Amygdala (tissue), 56 donors: ENCODE measurements around the gene CDKN2AIP.

Experiments
- DNase-seq, 56 donors: peaks; one replicate each; lab custom pipeline; 2025; lab: John Stamatoyannopoulos, UW

The CDKN2AIP gene, protein sequence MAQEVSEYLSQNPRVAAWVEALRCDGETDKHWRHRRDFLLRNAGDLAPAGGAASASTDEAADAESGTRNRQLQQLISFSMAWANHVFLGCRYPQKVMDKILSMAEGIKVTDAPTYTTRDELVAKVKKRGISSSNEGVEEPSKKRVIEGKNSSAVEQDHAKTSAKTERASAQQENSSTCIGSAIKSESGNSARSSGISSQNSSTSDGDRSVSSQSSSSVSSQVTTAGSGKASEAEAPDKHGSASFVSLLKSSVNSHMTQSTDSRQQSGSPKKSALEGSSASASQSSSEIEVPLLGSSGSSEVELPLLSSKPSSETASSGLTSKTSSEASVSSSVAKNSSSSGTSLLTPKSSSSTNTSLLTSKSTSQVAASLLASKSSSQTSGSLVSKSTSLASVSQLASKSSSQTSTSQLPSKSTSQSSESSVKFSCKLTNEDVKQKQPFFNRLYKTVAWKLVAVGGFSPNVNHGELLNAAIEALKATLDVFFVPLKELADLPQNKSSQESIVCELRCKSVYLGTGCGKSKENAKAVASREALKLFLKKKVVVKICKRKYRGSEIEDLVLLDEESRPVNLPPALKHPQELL

DNA sequence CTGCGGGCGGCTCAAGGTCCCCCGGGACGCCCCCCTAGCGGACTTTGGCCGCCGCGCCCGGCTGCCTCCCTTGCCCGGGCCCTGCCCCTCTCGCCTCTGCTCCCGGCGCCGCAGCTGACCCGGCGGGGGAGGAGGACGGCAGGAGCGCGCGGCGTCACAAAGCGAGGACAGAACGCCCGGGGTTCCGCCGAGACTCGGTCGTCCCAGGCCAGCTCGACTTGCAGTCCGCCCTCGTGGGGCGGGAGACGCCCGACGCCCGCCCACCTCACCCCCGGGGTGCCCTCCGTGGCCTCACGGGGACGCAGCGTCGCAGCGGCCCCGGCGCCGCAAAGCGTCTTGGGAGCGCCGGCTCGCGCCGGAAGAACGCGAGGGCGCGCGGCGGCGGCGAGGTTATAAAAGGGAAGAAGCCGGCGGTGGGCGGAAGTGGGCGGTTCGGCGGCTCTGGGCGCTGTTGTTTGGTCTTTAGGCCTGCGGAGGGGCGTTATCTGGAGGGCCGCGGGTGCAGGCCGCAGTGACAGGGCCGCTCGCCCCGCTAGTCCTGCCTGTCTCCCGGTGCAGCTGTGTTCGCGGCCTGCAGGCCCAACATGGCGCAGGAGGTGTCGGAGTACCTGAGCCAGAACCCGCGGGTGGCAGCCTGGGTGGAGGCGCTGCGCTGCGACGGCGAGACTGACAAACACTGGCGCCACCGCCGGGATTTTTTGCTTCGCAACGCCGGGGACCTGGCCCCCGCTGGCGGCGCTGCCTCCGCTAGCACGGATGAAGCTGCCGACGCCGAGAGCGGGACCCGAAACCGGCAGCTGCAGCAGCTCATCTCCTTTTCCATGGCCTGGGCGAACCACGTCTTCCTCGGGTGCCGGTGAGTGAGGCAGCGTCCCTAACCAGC is at the start of gene CDKN2AIP:
Gene CDKN2AIP (plus strand): TSS at position 423 of the 883 bp plus-strand sequence. CDS start 162 bp downstream, at position 585.
- peak; percentile 35 to 95 (median 86) for DNase-seq

DNA sequence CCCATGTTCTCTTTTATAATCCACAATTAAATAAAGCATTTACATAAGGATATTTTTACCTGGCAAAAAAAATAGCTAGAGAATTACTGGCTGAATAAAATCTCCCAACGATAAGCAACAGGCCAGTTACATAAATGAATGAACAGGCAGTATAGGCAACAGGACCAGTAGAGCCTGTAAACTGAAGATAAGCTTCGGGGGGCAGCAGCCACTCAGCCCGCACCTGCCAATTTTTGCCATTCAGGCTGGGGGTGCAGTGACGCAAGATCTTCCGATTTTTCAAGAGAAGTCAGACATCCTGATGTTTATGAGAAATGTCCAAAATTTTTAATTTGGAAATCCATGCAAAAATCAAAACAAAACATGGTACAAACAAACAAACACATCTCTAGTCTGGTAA is 49.0 kb upstream of the CDKN2AIP start:
- DNase-seq: no peak

DNA sequence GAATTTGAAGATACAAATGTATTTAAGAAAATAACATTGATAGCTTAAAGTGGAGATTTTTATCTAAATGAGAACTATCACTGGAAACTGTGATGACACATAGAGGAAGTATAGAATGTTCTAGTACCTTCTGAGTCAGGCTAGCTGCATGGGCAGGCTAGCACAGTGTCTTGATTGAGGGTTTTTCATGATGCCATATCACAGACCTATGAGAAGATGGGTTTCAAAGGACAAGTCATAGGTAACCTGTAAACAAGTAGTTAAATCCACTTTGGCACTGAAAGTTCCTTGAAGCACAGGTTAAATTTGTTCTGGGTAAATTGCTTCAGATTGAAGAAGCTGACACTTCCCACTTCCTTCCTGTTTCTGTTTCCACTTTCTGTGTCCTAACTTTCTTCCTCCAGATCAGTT is 48.2 kb upstream of the CDKN2AIP start:
- no peak for DNase-seq

DNA sequence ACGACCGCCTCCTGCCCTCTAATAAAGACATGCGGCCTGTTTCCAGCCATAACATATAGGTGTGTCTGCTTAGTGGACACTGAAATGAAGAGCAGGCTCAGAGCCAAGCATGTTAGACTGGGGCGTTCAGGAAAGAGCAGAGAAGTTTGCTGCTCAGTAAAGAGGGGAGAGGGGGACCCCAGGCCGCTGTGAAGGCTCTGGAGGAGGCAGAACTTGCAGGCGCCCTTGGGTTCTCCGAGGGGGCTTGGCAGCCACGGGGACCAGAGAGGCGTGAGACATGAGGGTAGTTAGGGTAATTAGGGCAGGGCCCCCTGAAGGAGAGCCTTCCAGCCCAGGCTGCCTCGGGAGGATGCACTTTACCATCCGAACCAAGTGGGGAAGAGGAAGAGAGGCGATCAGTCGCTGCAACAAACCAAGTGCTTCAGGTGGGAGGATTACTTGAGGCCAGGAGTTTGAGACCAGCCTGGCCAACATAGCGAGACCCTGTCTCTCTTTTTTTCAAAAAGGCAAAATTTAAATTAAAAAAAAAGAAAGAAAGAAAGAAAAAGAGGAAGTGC is 46.6 kb upstream of the CDKN2AIP start:
- no peak for DNase-seq

DNA sequence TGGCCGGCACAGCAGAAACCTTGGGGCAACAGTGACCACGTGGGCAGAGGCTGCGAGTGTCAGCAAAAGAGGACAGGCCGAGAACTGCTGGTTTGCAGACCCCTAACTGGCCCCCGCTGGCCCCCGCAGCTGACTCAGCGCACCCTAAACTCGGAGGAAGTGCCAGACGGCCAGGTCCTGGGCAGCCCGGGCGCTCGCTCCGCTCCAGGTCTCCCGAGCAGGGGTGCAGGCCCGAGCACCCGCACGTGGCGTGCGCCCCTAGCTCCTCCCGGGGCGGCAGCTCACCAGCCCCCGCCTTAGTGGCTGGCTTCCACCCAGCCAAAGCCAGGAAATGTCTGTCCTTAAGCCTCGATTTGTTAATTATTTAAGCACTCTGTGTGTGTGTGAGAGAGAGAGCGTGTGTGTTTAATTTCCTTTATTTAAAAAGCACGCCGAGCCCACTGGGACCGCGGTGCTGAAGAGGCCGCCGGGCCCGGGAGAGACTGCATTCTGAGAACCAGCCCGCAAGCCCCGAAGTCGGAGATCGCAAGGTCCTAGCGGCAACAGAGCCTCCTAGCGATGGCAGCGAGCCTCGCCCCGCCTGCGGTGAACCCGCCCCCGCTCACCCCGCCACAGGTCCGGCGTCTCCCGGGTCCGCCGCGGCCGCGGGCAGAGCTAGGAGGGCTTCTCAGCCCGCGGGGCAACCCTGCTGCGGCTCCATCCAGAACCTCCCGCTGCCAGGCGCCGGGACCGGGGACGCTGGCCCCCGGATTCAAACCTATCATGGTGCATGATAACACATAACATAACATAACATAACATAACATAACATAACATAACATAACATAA is 45.9 kb upstream of the CDKN2AIP start:
- peak in 50 of 56 donors; percentile 7 to 71 (median 37) for DNase-seq

DNA sequence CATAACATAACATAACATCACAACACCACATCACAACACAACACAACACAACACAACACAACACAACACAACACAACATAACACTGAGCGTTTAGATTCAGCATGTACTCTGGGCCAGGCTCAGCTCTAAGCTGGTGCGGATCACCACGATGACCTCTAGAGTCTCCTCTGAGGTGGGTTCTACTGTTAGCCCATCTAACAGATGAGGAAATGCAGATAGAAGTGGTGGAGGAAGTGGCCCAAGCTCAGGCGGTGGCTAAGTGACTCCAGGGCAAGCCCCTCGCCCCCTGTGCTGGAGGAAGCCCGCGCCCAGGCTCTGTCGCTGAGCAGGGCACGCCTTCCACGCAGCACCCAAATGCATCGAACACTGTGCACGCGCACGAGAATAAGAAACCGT is 45.3 kb upstream of the CDKN2AIP start:
- DNase-seq: no peak

DNA sequence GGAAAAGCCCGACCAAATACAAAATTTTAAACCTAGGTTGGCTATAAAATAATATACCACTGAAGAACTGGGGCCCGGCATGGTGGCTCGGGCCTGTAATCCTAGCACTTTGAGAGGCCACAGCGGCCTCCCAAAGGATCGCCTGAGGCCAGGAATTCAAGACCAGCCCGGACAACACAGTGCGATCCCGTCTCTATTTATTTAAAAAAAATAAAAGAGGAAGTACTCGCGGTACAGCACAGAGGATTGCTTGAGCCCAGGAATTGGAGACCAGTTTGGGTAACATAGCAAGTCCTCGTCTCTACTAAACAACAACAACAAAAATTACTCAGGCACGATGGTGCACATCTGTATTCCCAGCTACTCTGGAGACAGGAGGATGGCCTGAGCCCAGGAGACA is 44.8 kb upstream of the CDKN2AIP start:
- no peak for DNase-seq

DNA sequence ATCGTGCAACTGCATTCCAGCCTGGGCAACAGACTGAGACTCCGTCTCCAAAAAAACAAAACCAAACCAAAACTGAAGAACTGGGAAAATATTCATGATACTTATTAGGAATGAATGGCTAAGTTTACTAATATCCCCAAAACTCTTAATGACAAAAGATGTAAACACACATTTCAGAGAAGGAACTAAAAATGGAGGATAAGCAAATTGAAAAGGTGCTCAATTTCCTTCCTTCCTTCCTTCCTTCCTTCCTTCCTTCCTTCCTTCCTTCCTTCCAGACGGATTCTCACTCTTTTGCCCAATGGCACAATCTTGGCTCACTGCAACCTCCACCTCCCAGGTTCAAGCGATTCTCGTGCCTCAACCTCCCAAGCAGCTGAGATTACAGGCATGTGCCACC is 44.4 kb upstream of the CDKN2AIP start:
- DNase-seq: no peak

DNA sequence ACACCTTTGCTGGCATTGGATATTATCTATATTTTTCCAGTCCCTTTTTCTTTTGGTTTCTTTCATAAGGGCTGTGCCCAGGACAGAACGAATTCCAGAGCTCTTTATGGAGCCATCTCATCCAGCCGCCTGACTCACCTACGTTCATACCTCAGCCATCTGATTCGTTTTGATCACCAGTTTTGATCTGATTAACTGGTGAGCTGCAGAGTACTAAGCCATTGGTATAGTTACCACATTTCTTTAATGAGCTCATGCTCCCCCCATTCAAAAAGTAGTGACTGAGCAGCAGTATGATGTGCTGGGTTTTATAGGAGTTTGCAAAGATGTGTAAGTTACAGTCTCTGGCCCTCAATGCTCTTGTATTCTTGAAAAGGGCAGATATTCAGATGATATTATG is 43.0 kb upstream of the CDKN2AIP start:
- no peak for DNase-seq

DNA sequence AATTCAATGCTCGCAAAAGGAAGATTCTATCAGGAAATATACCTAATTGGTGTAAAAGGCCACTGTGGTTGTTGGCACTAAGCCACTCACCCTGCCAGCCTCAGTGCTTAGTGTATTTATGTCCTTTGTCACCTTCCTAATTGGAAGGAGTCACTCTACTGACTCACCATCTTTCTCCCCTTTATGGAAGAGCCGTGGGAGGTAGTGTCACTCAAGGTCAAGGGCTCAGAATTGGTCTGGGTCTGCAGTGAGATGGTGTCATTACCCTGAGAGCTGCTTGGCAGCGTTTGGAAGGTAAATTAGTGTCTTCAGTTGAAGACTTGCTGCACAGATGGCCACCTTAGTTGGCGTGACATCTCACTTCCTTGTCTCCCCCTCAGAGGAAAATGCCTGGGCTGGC is 41.7 kb upstream of the CDKN2AIP start:
- no peak for DNase-seq

DNA sequence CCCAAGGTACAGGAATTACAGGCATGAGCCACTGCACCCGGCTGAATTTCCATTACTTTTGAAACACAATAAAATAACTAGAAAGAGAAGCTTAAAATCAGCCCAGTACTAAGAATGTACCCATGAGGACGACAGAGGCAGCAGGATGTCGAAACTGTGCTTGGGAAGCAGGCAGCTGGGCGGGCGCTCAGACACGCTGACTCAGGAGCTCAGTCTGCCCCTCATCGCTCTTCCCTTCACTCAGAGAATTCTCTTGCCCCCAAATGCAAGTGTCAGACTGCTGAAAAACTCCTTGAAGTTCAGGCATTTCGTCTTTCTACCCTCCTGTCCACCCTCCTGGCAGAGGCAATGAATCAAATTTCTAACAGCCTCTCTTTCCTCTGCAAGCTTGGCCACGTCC is 41.0 kb upstream of the CDKN2AIP start:
- no peak for DNase-seq

DNA sequence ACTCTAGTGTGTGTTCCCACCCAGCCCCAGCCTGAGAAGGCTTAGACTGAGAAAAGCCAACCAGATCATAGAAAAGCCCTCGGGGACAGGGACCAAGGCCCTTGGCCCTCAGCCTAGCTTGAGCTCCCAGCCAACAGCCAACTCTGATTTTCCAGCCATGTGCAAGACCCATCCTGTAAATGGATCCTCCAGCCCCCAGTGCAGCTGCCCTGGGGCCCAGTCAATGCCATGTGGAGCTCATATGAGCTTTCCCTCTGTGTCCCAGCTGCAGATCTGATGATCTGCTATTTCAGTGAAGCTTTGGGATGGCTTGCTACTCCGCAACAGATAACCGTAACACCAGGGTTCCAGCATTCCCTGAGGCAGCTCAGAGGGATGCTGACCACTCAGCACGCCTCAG is 40.5 kb upstream of the CDKN2AIP start:
- no peak for DNase-seq

DNA sequence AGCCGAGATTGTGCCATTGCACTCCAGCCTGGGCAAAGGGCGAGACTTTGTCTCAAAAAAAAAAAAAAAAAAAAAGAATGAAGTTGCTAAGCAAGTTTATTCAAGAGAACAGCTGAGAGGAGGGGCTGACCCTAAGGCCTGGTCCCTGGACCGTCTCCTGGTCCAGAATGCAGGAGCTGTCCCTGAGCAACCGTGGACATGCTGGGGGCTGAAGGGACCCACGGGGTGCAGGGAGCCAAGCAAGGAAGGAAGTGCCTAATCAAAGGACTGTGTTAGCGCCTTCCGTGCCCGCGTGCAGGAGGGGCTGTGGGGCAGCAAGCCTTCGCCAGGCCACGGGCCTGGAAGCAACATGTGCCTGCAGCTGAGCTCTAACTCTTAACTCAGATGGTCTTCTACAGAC is 39.1 kb upstream of the CDKN2AIP start:
- no peak for DNase-seq

DNA sequence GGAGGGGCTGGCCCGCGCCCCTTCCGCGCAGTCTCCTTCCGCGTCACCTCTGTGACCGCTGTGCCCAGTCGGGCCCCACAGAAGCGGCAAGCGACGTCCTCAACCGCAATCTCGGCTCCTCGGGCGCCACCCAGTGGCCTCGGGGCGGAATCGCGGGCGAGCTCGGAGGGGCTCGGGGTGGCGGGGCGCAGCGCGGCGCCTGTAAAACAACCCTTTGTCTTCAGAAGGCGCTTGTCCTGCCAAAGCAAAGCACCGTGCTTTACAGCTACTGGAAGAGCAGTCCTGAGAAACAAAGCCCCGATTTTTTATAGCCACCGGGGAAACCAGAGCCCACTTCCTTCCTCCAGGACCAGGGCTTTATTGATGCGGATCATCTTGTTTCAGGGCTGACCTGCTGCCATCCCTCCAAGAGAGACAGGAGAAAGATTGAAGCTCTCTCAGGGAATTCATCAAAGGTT is 37.3 kb upstream of the CDKN2AIP start:
- peak; percentile 26 to 93 (median 79) for DNase-seq

DNA sequence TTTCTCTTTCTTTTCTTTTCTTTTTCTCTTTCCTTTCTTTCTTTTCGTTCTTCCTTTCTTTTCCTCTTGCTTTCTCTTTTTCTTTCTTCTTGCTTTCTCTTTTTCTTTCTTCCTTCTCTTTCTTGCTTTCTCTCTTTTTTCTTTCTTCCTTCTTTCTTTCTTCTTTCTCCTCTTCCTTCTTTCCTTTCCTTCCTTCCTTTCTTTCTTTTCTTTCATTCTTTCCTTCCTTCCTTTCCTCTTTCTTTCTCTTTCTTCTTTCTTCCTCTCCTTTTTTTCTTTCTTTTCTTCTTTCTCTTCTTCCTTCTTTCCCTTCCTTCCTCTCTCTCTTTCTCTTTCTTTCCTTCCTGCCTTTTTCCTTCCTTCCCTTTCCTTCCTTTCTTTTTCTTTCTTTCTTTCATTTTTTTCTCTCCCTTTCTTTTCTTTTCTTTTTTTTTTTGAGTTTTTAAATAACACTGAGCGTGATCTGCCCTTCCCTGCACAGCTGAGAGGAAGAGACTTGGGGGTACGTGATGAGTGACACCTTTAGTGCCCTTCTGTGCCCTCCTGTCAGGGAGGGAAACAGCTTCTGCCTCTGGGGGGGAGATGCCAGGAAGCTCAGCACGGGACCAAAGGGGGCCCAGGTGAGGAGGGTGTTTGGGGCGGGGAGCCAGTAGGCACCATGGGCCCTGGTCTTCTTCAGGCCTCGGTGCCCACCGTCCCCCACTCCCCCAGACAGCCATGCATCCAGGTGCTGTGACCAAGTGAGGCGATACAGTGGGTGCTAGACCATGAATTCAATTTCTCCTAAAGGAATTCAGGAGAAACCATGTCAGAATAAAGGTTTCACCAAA is 36.6 kb upstream of the CDKN2AIP start:
- no peak for DNase-seq

DNA sequence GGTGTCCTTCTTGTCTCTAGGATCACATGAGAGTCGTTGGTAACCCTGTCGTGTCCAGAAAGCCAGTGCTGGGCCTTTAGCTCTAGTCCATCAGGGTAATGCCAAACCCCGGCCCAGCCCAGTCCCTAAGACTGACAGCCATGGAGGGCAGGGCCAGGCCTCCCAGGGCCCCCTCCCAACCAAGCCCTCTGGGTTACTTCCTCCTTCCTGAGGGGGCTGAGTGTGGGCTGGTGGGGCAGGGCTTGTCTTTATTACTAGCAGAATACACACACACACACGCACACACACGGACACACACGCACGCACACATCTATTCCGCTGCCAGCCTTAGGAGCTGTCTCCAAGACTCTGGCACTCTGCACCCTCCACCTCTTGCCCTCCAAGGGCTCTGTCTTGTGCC is 35.6 kb upstream of the CDKN2AIP start:
- no peak for DNase-seq

DNA sequence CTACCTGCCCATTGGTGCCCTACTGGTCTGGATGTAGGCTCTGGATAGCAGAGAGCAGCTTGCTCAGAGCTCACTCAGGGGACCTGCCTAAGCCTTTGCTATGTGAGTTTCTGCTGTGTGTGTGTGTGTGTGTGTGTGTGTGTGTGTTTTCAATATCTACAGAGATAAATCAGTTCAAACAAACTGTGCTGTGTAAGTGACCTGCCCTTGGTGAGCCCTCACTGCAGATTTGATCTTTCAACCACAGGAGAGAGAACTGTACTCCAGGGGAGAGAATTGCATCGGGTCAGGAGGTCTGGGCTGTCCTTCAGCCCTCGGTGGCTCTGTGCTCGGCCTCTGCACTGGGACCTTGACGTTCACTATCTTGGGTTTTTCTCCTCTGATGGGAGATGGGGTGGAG is 35.0 kb upstream of the CDKN2AIP start:
- no peak for DNase-seq

DNA sequence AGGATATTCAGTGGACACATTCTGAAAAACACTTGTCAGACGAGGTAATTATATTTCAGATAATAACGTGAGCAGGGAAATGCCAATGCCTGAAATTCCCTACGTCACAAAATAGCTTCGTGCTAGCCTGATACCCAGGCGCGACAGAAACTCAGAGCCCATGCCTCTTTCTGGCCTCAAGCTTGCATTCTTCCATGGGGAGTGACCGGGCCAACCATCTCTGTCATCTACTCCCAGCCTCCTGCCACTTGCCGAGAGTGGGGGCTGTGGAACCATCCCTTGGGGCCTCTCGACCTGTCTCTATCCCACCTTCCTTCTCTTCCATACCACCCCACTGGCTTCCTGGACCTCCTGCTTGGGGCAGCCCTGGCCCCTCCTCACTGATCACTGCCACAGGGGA is 34.5 kb upstream of the CDKN2AIP start:
- DNase-seq: no peak

DNA sequence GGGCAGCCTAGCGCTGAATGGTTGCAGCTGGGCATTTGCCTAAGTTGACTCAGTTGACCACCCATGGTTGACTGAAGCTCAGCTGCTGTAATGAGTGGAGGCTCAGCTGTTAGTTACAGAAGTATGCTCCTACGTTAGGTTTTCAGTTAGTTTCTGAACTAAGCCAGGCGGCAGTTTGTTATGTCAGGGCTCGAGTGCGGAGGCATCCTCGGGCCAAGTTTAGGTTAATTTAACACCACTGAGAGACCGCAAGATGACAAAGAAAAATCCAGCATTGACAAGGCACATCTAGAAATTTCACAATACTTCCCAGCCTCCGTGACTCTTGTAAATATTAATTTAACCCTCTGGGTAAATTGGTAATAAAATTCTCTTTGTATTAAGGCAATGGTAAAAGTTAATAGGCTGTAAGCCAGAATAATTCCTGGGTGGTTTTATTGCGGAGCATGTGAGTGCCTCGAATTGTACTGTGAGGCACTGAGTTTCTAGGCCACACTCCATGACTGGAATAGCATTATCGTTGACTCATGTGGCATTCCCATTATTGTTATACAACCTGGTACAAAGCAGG is 33.1 kb upstream of the CDKN2AIP start:
- DNase-seq: no peak
